HepG2 (cell line): ENCODE measurements around the gene DAD1. TPM values are rescaled to one million over a fixed set of nuclear protein-coding genes. Genes with fewer than 3 reads are reported as not detected.

ENCODE experiments used
- ATAC-seq: fragments of 200-7000 bp; cut with Tn5 transposase; 3 replicates; pipeline ENCODE4 v1.9.1; 2020; ENCODE audit warnings: mild to moderate bottlenecking, moderate library complexity
- BruUV-seq: library from RNA; stranded (reverse); fragments of 400-500 nt; replicated peaks from 2 replicates; lab custom pipeline; 2021; lab: Mats Ljungman, UMichigan
- CTCF ChIA-PET: fragments of 300-600 bp; formaldehyde crosslinking; extraction: SDS; loops from one replicate; lab custom pipeline; 2021; ENCODE audit warnings: low total read pairs, inconsistent platforms, low intra/inter-chr PET ratio; lab: Yijun Ruan, JAX
- POLR2A ChIA-PET: fragments of 350-600 bp; sonication (Branson Sonifier 250); formaldehyde crosslinking; loops from one replicate; lab custom pipeline; 2020; ENCODE audit warnings: antibody characterized with exemption, inconsistent platforms; lab: Yijun Ruan, JAX
- DNase-seq: peaks from one replicate; pipeline ENCODE4 v3.0.0-alpha.2; 2015; ENCODE audit warnings: low spot score
- FAIRE-seq: peaks from 3 replicates; lab custom pipeline; 2011; peaks lifted over from hg19 to GRCh38; lab: Jason Lieb, UNC
- H2AFZ ChIP-seq: one replicate; pipeline ENCODE4 v1.6.1; 2011; ENCODE audit warnings: low read length, inconsistent platforms
- H3K27ac ChIP-seq: fragments of 300-600 bp; 3 replicates; pipeline ENCODE4 v1.8.0; 2011; ENCODE audit warnings: mixed run types, mild to moderate bottlenecking, mixed read lengths, low read length, inconsistent platforms; ENCODE audit not compliant: insufficient read depth; ENCODE audit errors: extremely low read length
- H3K27me3 ChIP-seq, 2 experiments: fragments of 200-600 bp in 1 of 2; 2 replicates in 1 of 2; 3 replicates in 1 of 2; pipeline versions ENCODE4 v1.6.0 to v1.8.0; 2011; ENCODE audit warnings: low read length in 2 of 2, mild to moderate bottlenecking in 2 of 2, moderate library complexity in 2 of 2, inconsistent platforms in 1 of 2; ENCODE audit not compliant: insufficient read depth in 2 of 2, control insufficient read depth in 1 of 2
- H3K36me3 ChIP-seq, 2 experiments: fragments of 200-600 bp in 1 of 2; replicated peaks in 1 of 2; 2 replicates in 1 of 2; 3 replicates in 1 of 2; pipeline versions ENCODE4 v1.5.1 to v1.8.0; 2011; ENCODE audit warnings: low read length in 2 of 2, inconsistent platforms in 1 of 2; ENCODE audit not compliant: insufficient read depth in 2 of 2, control insufficient read depth in 1 of 2
- H3K4me1 ChIP-seq: 2 replicates; pipeline ENCODE4 v1.5.1; 2012; ENCODE audit warnings: low read length, inconsistent platforms; ENCODE audit not compliant: insufficient read depth
- H3K4me2 ChIP-seq: 2 replicates; pipeline ENCODE4 v1.6.0; 2011; ENCODE audit warnings: low read depth, low read length, inconsistent platforms
- H3K4me3 ChIP-seq, 3 experiments: fragments of 200-600 bp in 1 of 3; sonication (generic), shearing (Covaris generic) in 1 of 3; replicated peaks in 1 of 3; 2 replicates each; pipeline ENCODE4 v1.5.1; 2011 to 2016; ENCODE audit warnings: low read length in 3 of 3, inconsistent platforms in 2 of 3, low read depth in 2 of 3, mild to moderate bottlenecking in 2 of 3, control low read depth in 1 of 3, mixed read lengths in 1 of 3; ENCODE audit not compliant: insufficient read depth in 1 of 3
- H3K79me2 ChIP-seq: one replicate; pipeline ENCODE4 v1.6.1; 2011; ENCODE audit warnings: low read length, inconsistent platforms; ENCODE audit not compliant: insufficient read depth
- H3K9ac ChIP-seq: 2 replicates; pipeline ENCODE4 v1.6.0; 2011; ENCODE audit warnings: mild to moderate bottlenecking, low read depth, low read length, inconsistent platforms; ENCODE audit not compliant: insufficient read depth
- H3K9me3 ChIP-seq: 2 replicates; pipeline ENCODE4 v1.5.1; 2012; ENCODE audit warnings: mild to moderate bottlenecking, low read length
- H4K20me1 ChIP-seq: 2 replicates; pipeline ENCODE4 v1.6.0; 2011; ENCODE audit warnings: inconsistent platforms, mild to moderate bottlenecking, low read length, moderate library complexity; ENCODE audit not compliant: insufficient read depth
- CBFB ChIP-seq: sonication (generic); formaldehyde crosslinking; IDR thresholded peaks from 2 replicates; pipeline ENCODE4 v1.4.0; 2020; ENCODE audit warnings: missing genetic modification reagents
- CBX1 ChIP-seq: IDR thresholded peaks from one replicate; pipeline ENCODE4 v1.6.1; 2016; ENCODE audit warnings: antibody characterized with exemption, low read depth
- FOXO4 ChIP-seq: sonication (generic); formaldehyde crosslinking; conservative IDR thresholded peaks from 2 replicates; pipeline ENCODE4 v1.8.1; 2023; ENCODE audit warnings: missing genetic modification reagents
- GABPA ChIP-seq, 2 experiments: IDR thresholded peaks; 2 replicates each; pipeline ENCODE4 v1.6.1; 2011 to 2016; ENCODE audit warnings: low read depth in 2 of 2, low read length in 1 of 2, missing biosample characterization in 1 of 2, missing genetic modification characterization in 1 of 2
- HNF4G ChIP-seq, 2 experiments: sonication (generic) in 1 of 2; formaldehyde crosslinking in 1 of 2; IDR thresholded peaks; 2 replicates each; pipeline versions ENCODE4 v1.4.0 to v1.6.1; 2011 to 2020; ENCODE audit warnings: borderline replicate concordance in 2 of 2, low read depth in 2 of 2, mild to moderate bottlenecking in 2 of 2, low read length in 1 of 2, missing genetic modification reagents in 1 of 2, moderate library complexity in 1 of 2
- HNRNPLL ChIP-seq: fragments of 200-400 bp; formaldehyde crosslinking; IDR thresholded peaks from 2 replicates; pipeline ENCODE4 v1.6.1; 2017; ENCODE audit warnings: mild to moderate bottlenecking, low read depth, low read length; ENCODE audit not compliant: poor library complexity, severe bottlenecking
- NR2F6 ChIP-seq, 2 experiments: IDR thresholded peaks; 2 replicates each; pipeline ENCODE4 v1.6.1; 2016; ENCODE audit warnings: antibody characterized with exemption in 1 of 2, mild to moderate bottlenecking in 1 of 2
- RFX3 ChIP-seq: IDR thresholded peaks from 2 replicates; pipeline ENCODE4 v1.6.1; 2016; ENCODE audit warnings: missing biosample characterization, missing genetic modification reagents
- SALL2 ChIP-seq: sonication (generic); formaldehyde crosslinking; IDR thresholded peaks from 2 replicates; pipeline ENCODE4 v1.8.1; 2023; ENCODE audit warnings: mild to moderate bottlenecking, missing genetic modification reagents, inconsistent platforms
- SP1 ChIP-seq, 2 experiments: fragments of 450-650 bp in 1 of 2; sonication (generic) in 1 of 2; formaldehyde crosslinking in 1 of 2; IDR thresholded peaks; 2 replicates each; pipeline versions ENCODE4 v1.4.0 to v1.6.1; 2016 to 2020; ENCODE audit warnings: missing genetic modification reagents in 1 of 2
- STAT5B ChIP-seq: sonication (generic); formaldehyde crosslinking; IDR thresholded peaks from 2 replicates; pipeline ENCODE4 v1.4.0; 2020; ENCODE audit warnings: missing genetic modification reagents
- TAF15 ChIP-seq: fragments of 200-400 bp; formaldehyde crosslinking; IDR thresholded peaks from one replicate; pipeline ENCODE4 v1.6.1; 2018; ENCODE audit warnings: mild to moderate bottlenecking, low read depth, low read length; ENCODE audit not compliant: poor library complexity, severe bottlenecking
- TBX3 ChIP-seq: fragments of 450-650 bp; IDR thresholded peaks from 2 replicates; pipeline ENCODE4 v1.6.1; 2017; ENCODE audit warnings: antibody characterized with exemption, mild to moderate bottlenecking, inconsistent platforms, borderline replicate concordance
- ZBTB33 ChIP-seq: sonication (generic); formaldehyde crosslinking; IDR thresholded peaks from 2 replicates; pipeline ENCODE4 v1.4.0; 2020; ENCODE audit warnings: missing genetic modification reagents
- ZNF180 ChIP-seq: sonication (generic); formaldehyde crosslinking; IDR thresholded peaks from 2 replicates; pipeline ENCODE4 v1.4.0; 2020; ENCODE audit warnings: low read depth, missing genetic modification reagents, borderline replicate concordance
- ZNF20 ChIP-seq: sonication (generic); formaldehyde crosslinking; IDR thresholded peaks from 2 replicates; pipeline ENCODE4 v1.4.0; 2020; ENCODE audit warnings: mild to moderate bottlenecking, moderate library complexity, missing genetic modification reagents
- ZNF207 ChIP-seq: fragments of 450-650 bp; IDR thresholded peaks from 2 replicates; pipeline ENCODE4 v1.6.1; 2016; ENCODE audit warnings: antibody characterized with exemption, borderline replicate concordance
- ZNF335 ChIP-seq: sonication (generic); formaldehyde crosslinking; IDR thresholded peaks from 2 replicates; pipeline ENCODE4 v1.4.0; 2020; ENCODE audit warnings: missing genetic modification reagents
- ZNF567 ChIP-seq: sonication (generic); formaldehyde crosslinking; IDR thresholded peaks from 2 replicates; pipeline ENCODE4 v1.8.1; 2023; ENCODE audit warnings: mild to moderate bottlenecking, missing genetic modification reagents, borderline replicate concordance
- ZNF660 ChIP-seq: sonication (generic); formaldehyde crosslinking; IDR thresholded peaks from 2 replicates; pipeline ENCODE4 v1.5.1; 2020; ENCODE audit warnings: mild to moderate bottlenecking, low read depth, missing genetic modification reagents, borderline replicate concordance
- ZNF703 ChIP-seq: sonication (generic); formaldehyde crosslinking; IDR thresholded peaks from 2 replicates; pipeline ENCODE4 v1.5.1; 2020; ENCODE audit warnings: missing genetic modification reagents, mild to moderate bottlenecking, moderate library complexity, borderline replicate concordance
- ZNF747 ChIP-seq: sonication (generic); formaldehyde crosslinking; IDR thresholded peaks from 2 replicates; pipeline ENCODE4 v1.8.1; 2023; ENCODE audit warnings: missing genetic modification reagents, mild to moderate bottlenecking, borderline replicate concordance
- WGBS: methylation state at CpG from one replicate; pipeline ENCODE4 v1.1.6; 2017; ENCODE audit warnings: low lambda C conversion rate; 5-methylcytosine and 5-hydroxymethylcytosine counted together
- in situ Hi-C: cut with HindIII; loops from 2 replicates; pipeline ENCODE4 v1.10.0; 2017; ENCODE audit warnings: low pct_unique_long_range_greater_than_20kb; ENCODE audit not compliant: extremely low pct_ligation_motif_present
- intact Hi-C: fragments of 100-400 bp; cut with micrococcal nuclease; formaldehyde crosslinking; loops from one replicate; pipeline ENCODE4 v1.10.0; 2022; ENCODE audit not compliant: unreplicated experiment
- polyA plus RNA-seq, 8 experiments: library from polyadenylated mRNA; depleted of rRNA in 3 of 8; stranded (reverse) in 7 of 8; unstranded in 1 of 8; fragments of >200 nt; fragmentation: Illumina TruSeq in 4 of 8; extraction: Trizol in 4 of 8; gene quantifications; 2 replicates each; pipeline versions ENCODE4 v1.2.1 to v1.2.3, GENCODE V29; 2011 to 2016; ENCODE audit warnings: low read depth in 4 of 8, missing spikeins in 1 of 8, mixed read lengths in 1 of 8; ENCODE audit not compliant: insufficient read depth in 1 of 8
- total RNA-seq, 5 experiments: library from RNA; depleted of rRNA; stranded (reverse); fragments of >200 nt; fragmentation: Illumina TruSeq; extraction: Trizol; gene quantifications; 2 replicates each; pipeline ENCODE4 v1.2.3, GENCODE V29; 2016; ENCODE audit warnings: low read depth in 1 of 5

DAD1 gene
- total and polyA plus RNA-seq, 2 of the 13 experiments (the other 11 are each of a cell fraction or from before 2014, with no cell fraction given), result 558 to 626 TPM

- intact Hi-C loops, result loop anchor here (1.0 to 5.0 kb wide), 4 partner anchors 8 to 410 kb away; partner anchors contain the start of genes DAD1 and OR6J1
- TF ChIP-seq HNRNPLL, result no peak
- no peak for TF ChIP-seq ZNF703 (CRISPR knock-in tag)
- no peak for TF ChIP-seq ZNF20 (CRISPR knock-in tag)
- 0 out of 2 replicates have a peak, but pooled peaks have one; percentile 3 for TF ChIP-seq FOXO4 (CRISPR knock-in tag)
- no peak for TF ChIP-seq ZBTB33 (CRISPR knock-in tag)
- no peak for TF ChIP-seq TAF15
- no peak for TF ChIP-seq SP1 (IDR thresholded peaks at IDR 0.05)
- TF ChIP-seq SP1 (CRISPR knock-in tag; IDR thresholded peaks at IDR 0.05), result no peak
- no peak for TF ChIP-seq TBX3
- 0 out of 2 replicates have a peak, but pooled peaks have one; percentile 3 for TF ChIP-seq RFX3 (CRISPR knock-in tag)
- TF ChIP-seq ZNF207, result no peak
- no peak for TF ChIP-seq NR2F6 (IDR thresholded peaks at IDR 0.05)
- no peak for TF ChIP-seq NR2F6 (CRISPR knock-in tag; IDR thresholded peaks at IDR 0.05)
- TF ChIP-seq CBFB (CRISPR knock-in tag), result no peak
- TF ChIP-seq GABPA (IDR thresholded peaks at IDR 0.05; ENCODE audit: low read depth, low read length), result no peak
- no peak for TF ChIP-seq GABPA (CRISPR knock-in tag; IDR thresholded peaks at IDR 0.05; ENCODE audit: low read depth)
- no peak for TF ChIP-seq CBX1
- TF ChIP-seq ZNF335 (CRISPR knock-in tag), result no peak
- TF ChIP-seq HNF4G (IDR thresholded peaks at IDR 0.05; ENCODE audit: borderline replicate concordance, low read depth, low read length), result no peak
- TF ChIP-seq HNF4G (CRISPR knock-in tag; IDR thresholded peaks at IDR 0.05; ENCODE audit: borderline replicate concordance, low read depth), result no peak
- TF ChIP-seq ZNF747 (CRISPR knock-in tag), result no peak
- TF ChIP-seq SALL2, result no peak
- TF ChIP-seq STAT5B (CRISPR knock-in tag), result no peak
- no peak for TF ChIP-seq ZNF660
- no peak for TF ChIP-seq ZNF567 (CRISPR knock-in tag)
- no peak for TF ChIP-seq ZNF180 (CRISPR knock-in tag)
Measured at GRCh38 chr14:22597771-22598098, 8.7 kb upstream of the DAD1 start.

More at GRCh38 chr14:22597771-22598098, 8.7 kb upstream of the DAD1 start:
- 1% methylated on average over 9 of the region's 9 CpGs for WGBS
- H3K27me3 ChIP-seq, result peaks cover 0 to 19% of the 10 kb centered on the region in 2 experiments; a peak in 2 of 5 replicates
- peaks cover 7 to 14% of the 10 kb centered on the region in 2 experiments for H3K36me3 ChIP-seq
- ATAC-seq, result peak; percentile 40; the same call in 2 of the 3 replicates
- H3K9me3 ChIP-seq, result no peaks in the 10 kb centered on the region
- DNase-seq, result no peak
- peaks cover 11% of the 10 kb centered on the region for H3K79me2 ChIP-seq
- H4K20me1 ChIP-seq, result no peaks in the 10 kb centered on the region
- no TSS peak for BruUV-seq
- in situ Hi-C loops, result loop anchor here (25.0 kb wide), 1 partner anchor 1515 kb away; the partner anchor contains the start of genes DCAF11 and NRL
- H3K4me3 ChIP-seq, result peak overlapping the region; percentile 76 to 94 (median 82)
- peak; percentile 4 for FAIRE-seq
- H3K9ac ChIP-seq, result peak overlapping the region; percentile 78
- H3K27ac ChIP-seq, result peak overlapping the region; percentile 73
- H2AFZ ChIP-seq, result peak overlapping the region; percentile 94
- POLR2A ChIA-PET, result interaction anchor here (0.9 to 4.9 kb wide), 16 partner anchors 8 to 409 kb away, joined by 3 to 139 read pairs (median 6); partner anchors contain the start of genes AJUBA, DAD1 and OXA1L
- H3K4me1 ChIP-seq, result peaks cover 34% of the 10 kb centered on the region
- CTCF ChIA-PET, result interaction anchor here (1.5 to 1.9 kb wide), 3 partner anchors 9 to 46 kb away, joined by 3 to 8 read pairs (median 4); no protein-coding TSS in a partner anchor
- peak overlapping the region; percentile 94 for H3K4me2 ChIP-seq
